ENCODE results near the gene SSBP4.

DNA sequence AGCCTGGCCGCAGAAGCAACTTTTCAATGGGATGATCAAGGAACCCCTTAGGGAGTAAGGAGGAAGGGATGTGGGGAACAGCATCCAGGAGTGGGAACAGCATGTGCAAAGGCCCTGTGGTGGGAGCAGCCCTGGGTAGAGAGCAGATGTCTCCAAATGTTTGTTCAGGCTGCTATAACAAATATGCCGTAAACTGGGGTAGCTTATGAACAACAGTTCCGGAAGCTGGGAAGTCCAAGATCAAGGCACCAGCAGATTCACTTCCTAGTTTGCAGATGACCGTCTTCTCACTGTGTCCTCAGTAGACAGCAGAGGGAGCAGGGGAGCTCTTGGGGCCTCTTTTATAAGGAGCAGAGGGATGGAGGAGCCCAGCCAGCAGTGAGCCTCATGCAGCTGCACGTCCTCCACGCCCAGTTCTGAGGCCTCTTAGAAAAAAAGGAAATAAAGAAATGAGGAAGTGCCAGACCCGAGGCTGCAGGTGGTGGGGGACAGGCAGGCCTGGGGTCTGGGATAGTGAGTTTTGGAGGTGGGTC, 17.6 kb upstream of the SSBP4 start:
- TF ChIP-seq, protein P1, sequence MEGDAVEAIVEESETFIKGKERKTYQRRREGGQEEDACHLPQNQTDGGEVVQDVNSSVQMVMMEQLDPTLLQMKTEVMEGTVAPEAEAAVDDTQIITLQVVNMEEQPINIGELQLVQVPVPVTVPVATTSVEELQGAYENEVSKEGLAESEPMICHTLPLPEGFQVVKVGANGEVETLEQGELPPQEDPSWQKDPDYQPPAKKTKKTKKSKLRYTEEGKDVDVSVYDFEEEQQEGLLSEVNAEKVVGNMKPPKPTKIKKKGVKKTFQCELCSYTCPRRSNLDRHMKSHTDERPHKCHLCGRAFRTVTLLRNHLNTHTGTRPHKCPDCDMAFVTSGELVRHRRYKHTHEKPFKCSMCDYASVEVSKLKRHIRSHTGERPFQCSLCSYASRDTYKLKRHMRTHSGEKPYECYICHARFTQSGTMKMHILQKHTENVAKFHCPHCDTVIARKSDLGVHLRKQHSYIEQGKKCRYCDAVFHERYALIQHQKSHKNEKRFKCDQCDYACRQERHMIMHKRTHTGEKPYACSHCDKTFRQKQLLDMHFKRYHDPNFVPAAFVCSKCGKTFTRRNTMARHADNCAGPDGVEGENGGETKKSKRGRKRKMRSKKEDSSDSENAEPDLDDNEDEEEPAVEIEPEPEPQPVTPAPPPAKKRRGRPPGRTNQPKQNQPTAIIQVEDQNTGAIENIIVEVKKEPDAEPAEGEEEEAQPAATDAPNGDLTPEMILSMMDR (IDR thresholded peaks at IDR 0.05), result no peak
- TF ChIP-seq ESRRA (CRISPR knock-in tag; IDR thresholded peaks at IDR 0.05; ENCODE audit: borderline replicate concordance) (no peak), TEAD1 (CRISPR knock-in tag; IDR thresholded peaks at IDR 0.05) (no peak)
- TF ChIP-seq, protein P2, sequence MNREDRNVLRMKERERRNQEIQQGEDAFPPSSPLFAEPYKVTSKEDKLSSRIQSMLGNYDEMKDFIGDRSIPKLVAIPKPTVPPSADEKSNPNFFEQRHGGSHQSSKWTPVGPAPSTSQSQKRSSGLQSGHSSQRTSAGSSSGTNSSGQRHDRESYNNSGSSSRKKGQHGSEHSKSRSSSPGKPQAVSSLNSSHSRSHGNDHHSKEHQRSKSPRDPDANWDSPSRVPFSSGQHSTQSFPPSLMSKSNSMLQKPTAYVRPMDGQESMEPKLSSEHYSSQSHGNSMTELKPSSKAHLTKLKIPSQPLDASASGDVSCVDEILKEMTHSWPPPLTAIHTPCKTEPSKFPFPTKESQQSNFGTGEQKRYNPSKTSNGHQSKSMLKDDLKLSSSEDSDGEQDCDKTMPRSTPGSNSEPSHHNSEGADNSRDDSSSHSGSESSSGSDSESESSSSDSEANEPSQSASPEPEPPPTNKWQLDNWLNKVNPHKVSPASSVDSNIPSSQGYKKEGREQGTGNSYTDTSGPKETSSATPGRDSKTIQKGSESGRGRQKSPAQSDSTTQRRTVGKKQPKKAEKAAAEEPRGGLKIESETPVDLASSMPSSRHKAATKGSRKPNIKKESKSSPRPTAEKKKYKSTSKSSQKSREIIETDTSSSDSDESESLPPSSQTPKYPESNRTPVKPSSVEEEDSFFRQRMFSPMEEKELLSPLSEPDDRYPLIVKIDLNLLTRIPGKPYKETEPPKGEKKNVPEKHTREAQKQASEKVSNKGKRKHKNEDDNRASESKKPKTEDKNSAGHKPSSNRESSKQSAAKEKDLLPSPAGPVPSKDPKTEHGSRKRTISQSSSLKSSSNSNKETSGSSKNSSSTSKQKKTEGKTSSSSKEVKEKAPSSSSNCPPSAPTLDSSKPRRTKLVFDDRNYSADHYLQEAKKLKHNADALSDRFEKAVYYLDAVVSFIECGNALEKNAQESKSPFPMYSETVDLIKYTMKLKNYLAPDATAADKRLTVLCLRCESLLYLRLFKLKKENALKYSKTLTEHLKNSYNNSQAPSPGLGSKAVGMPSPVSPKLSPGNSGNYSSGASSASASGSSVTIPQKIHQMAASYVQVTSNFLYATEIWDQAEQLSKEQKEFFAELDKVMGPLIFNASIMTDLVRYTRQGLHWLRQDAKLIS (CRISPR knock-in tag; IDR thresholded peaks at IDR 0.05; ENCODE audit: borderline replicate concordance), result no peak
- TF ChIP-seq, protein P3, sequence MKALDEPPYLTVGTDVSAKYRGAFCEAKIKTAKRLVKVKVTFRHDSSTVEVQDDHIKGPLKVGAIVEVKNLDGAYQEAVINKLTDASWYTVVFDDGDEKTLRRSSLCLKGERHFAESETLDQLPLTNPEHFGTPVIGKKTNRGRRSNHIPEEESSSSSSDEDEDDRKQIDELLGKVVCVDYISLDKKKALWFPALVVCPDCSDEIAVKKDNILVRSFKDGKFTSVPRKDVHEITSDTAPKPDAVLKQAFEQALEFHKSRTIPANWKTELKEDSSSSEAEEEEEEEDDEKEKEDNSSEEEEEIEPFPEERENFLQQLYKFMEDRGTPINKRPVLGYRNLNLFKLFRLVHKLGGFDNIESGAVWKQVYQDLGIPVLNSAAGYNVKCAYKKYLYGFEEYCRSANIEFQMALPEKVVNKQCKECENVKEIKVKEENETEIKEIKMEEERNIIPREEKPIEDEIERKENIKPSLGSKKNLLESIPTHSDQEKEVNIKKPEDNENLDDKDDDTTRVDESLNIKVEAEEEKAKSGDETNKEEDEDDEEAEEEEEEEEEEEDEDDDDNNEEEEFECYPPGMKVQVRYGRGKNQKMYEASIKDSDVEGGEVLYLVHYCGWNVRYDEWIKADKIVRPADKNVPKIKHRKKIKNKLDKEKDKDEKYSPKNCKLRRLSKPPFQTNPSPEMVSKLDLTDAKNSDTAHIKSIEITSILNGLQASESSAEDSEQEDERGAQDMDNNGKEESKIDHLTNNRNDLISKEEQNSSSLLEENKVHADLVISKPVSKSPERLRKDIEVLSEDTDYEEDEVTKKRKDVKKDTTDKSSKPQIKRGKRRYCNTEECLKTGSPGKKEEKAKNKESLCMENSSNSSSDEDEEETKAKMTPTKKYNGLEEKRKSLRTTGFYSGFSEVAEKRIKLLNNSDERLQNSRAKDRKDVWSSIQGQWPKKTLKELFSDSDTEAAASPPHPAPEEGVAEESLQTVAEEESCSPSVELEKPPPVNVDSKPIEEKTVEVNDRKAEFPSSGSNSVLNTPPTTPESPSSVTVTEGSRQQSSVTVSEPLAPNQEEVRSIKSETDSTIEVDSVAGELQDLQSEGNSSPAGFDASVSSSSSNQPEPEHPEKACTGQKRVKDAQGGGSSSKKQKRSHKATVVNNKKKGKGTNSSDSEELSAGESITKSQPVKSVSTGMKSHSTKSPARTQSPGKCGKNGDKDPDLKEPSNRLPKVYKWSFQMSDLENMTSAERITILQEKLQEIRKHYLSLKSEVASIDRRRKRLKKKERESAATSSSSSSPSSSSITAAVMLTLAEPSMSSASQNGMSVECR (CRISPR knock-in tag; IDR thresholded peaks at IDR 0.05; ENCODE audit: borderline replicate concordance), result no peak
- TF ChIP-seq, protein P4, sequence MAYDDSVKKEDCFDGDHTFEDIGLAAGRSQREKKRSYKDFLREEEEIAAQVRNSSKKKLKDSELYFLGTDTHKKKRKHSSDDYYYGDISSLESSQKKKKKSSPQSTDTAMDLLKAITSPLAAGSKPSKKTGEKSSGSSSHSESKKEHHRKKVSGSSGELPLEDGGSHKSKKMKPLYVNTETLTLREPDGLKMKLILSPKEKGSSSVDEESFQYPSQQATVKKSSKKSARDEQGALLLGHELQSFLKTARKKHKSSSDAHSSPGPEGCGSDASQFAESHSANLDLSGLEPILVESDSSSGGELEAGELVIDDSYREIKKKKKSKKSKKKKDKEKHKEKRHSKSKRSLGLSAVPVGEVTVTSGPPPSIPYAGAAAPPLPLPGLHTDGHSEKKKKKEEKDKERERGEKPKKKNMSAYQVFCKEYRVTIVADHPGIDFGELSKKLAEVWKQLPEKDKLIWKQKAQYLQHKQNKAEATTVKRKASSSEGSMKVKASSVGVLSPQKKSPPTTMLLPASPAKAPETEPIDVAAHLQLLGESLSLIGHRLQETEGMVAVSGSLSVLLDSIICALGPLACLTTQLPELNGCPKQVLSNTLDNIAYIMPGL (CRISPR knock-in tag; IDR thresholded peaks at IDR 0.05), result no peak
- TF ChIP-seq, protein P5, sequence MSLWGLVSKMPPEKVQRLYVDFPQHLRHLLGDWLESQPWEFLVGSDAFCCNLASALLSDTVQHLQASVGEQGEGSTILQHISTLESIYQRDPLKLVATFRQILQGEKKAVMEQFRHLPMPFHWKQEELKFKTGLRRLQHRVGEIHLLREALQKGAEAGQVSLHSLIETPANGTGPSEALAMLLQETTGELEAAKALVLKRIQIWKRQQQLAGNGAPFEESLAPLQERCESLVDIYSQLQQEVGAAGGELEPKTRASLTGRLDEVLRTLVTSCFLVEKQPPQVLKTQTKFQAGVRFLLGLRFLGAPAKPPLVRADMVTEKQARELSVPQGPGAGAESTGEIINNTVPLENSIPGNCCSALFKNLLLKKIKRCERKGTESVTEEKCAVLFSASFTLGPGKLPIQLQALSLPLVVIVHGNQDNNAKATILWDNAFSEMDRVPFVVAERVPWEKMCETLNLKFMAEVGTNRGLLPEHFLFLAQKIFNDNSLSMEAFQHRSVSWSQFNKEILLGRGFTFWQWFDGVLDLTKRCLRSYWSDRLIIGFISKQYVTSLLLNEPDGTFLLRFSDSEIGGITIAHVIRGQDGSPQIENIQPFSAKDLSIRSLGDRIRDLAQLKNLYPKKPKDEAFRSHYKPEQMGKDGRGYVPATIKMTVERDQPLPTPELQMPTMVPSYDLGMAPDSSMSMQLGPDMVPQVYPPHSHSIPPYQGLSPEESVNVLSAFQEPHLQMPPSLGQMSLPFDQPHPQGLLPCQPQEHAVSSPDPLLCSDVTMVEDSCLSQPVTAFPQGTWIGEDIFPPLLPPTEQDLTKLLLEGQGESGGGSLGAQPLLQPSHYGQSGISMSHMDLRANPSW (CRISPR knock-in tag; conservative IDR thresholded peaks at IDR 0.05; ENCODE audit: low read depth), result no peak
- TF ChIP-seq, protein P6, sequence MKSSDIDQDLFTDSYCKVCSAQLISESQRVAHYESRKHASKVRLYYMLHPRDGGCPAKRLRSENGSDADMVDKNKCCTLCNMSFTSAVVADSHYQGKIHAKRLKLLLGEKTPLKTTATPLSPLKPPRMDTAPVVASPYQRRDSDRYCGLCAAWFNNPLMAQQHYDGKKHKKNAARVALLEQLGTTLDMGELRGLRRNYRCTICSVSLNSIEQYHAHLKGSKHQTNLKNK (CRISPR knock-in tag; IDR thresholded peaks at IDR 0.05), result no peak
- TF ChIP-seq, protein P7, sequence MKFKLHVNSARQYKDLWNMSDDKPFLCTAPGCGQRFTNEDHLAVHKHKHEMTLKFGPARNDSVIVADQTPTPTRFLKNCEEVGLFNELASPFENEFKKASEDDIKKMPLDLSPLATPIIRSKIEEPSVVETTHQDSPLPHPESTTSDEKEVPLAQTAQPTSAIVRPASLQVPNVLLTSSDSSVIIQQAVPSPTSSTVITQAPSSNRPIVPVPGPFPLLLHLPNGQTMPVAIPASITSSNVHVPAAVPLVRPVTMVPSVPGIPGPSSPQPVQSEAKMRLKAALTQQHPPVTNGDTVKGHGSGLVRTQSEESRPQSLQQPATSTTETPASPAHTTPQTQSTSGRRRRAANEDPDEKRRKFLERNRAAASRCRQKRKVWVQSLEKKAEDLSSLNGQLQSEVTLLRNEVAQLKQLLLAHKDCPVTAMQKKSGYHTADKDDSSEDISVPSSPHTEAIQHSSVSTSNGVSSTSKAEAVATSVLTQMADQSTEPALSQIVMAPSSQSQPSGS (CRISPR knock-in tag; IDR thresholded peaks at IDR 0.05; ENCODE audit: borderline replicate concordance, low read depth), result no peak

All from WTC11 (cell line).